Thyroid gland (tissue), 4 donors: ENCODE results near the gene ANKRD27. TPM values are rescaled to one million over a fixed set of nuclear protein-coding genes. Genes with fewer than 3 reads are reported as not detected.
A peak's percentile ranks its signal among the peaks of the same experiment; 100 is the strongest.
"Not testable (repeated sequence)": the region's sequence is repeated elsewhere in the genome, so short reads cannot be mapped to it uniquely, and the experiment has no call there.

ENCODE experiments used
- DNase-seq, 2 donors: peaks; one replicate each; pipeline ENCODE4 v3.0.0-alpha.2; 2019
- H3K27ac ChIP-seq, 3 donors: fragments of 200-600 bp; sonication (generic); 1 replicate in 2 of 3; 2 replicates in 1 of 3; pipeline ENCODE4 v1.5.1; 2016 to 2019; ENCODE audit warnings: mild to moderate bottlenecking in 1 of 3, moderate library complexity in 1 of 3
- H3K27me3 ChIP-seq: fragments of 200-600 bp; sonication (generic); one replicate; pipeline ENCODE4 v1.5.1; 2019
- H3K36me3 ChIP-seq, 2 donors: fragments of 200-600 bp; sonication (generic); one replicate each; pipeline ENCODE4 v1.5.1; 2016 to 2019
- H3K4me1 ChIP-seq, 2 donors: fragments of 200-600 bp; sonication (generic); one replicate each; pipeline ENCODE4 v1.5.1; 2017 to 2019
- H3K4me3 ChIP-seq, 3 donors: fragments of 200-600 bp; sonication (generic); replicated peaks in 1 of 3; 1 replicate in 2 of 3; 2 replicates in 1 of 3; pipeline ENCODE4 v1.5.1; 2016; ENCODE audit warnings: mild to moderate bottlenecking in 1 of 3
- H3K9me3 ChIP-seq: fragments of 200-600 bp; sonication (generic); one replicate; pipeline ENCODE4 v1.5.1; 2017
- POLR2A ChIP-seq, 2 donors: fragments of 450-650 bp; IDR thresholded peaks; one replicate each; pipeline ENCODE4 v1.6.1; 2017; ENCODE audit warnings: antibody characterized with exemption in 2 of 2, mild to moderate bottlenecking in 2 of 2, moderate library complexity in 1 of 2
- WGBS, 2 donors: methylation state at CpG; one replicate each; pipeline ENCODE4 v1.1.5; 2017; 5-methylcytosine and 5-hydroxymethylcytosine counted together
- intact Hi-C: fragments of 100-400 bp; cut with DNase I; formaldehyde crosslinking; loops from one replicate; pipeline ENCODE4 v1.15.1; 2023
- total RNA-seq, 4 donors: library from RNA; depleted of rRNA; stranded (reverse); fragments of >200 nt; gene quantifications; one replicate each; pipeline ENCODE4 v1.2.3, GENCODE V29; 2016
- TF ChIP-seq, protein P1 (sequence below), 6 experiments: fragments of 200-600 bp in 3 of 6; fragments of 450-650 bp in 3 of 6; sonication (generic) in 3 of 6; IDR thresholded peaks; one replicate each; pipeline ENCODE4 v1.5.1; 2016 to 2019; ENCODE audit warnings: antibody characterized with exemption in 6 of 6, mild to moderate bottlenecking in 2 of 6, inconsistent platforms in 1 of 6, moderate library complexity in 1 of 6

The ANKRD27 gene
- total RNA-seq, 4 donors from 2014 or later, result 29.7 to 64.8 (median 48.7) TPM

DNA sequence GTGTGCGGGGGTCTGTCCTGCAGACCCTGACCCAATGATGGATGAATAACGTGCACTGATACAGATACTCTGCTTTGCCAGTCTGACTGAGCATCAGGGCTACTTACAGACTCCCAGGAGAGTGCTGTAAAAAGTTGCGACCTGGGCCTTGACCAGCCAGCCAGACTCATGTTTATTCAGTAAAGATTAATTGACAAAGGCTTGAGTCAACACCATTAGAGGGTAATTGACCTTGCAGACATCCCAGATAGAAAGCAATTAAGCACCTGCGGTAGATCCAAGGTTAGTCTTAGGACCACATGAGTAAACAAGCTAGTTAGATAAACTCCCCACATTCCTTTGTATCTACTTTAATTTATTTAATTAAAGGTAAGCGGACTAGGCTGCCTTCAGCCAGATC, 27.0 kb upstream of the ANKRD27 start:
- H3K4me1 ChIP-seq, result peaks cover 4 to 9% of the 10 kb centered on the region in 2 donors
- H3K27ac ChIP-seq, result peak overlapping the region in 1 of 3 donors; percentile 36
- TF ChIP-seq, protein P1, sequence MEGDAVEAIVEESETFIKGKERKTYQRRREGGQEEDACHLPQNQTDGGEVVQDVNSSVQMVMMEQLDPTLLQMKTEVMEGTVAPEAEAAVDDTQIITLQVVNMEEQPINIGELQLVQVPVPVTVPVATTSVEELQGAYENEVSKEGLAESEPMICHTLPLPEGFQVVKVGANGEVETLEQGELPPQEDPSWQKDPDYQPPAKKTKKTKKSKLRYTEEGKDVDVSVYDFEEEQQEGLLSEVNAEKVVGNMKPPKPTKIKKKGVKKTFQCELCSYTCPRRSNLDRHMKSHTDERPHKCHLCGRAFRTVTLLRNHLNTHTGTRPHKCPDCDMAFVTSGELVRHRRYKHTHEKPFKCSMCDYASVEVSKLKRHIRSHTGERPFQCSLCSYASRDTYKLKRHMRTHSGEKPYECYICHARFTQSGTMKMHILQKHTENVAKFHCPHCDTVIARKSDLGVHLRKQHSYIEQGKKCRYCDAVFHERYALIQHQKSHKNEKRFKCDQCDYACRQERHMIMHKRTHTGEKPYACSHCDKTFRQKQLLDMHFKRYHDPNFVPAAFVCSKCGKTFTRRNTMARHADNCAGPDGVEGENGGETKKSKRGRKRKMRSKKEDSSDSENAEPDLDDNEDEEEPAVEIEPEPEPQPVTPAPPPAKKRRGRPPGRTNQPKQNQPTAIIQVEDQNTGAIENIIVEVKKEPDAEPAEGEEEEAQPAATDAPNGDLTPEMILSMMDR (IDR thresholded peaks at IDR 0.05), result no peak
- H3K36me3 ChIP-seq, result no peaks in the 10 kb centered on the region
- peak in 1 of 2 donors; percentile 14 for DNase-seq
- no peaks in the 10 kb centered on the region for H3K9me3 ChIP-seq
- 39 to 57% methylated on average over 5 of the region's 5 CpGs for WGBS, 2 donors
- no peak overlapping the region for H3K4me3 ChIP-seq
- no peaks in the 10 kb centered on the region for H3K27me3 ChIP-seq
- intact Hi-C loops, result no loop called here

DNA sequence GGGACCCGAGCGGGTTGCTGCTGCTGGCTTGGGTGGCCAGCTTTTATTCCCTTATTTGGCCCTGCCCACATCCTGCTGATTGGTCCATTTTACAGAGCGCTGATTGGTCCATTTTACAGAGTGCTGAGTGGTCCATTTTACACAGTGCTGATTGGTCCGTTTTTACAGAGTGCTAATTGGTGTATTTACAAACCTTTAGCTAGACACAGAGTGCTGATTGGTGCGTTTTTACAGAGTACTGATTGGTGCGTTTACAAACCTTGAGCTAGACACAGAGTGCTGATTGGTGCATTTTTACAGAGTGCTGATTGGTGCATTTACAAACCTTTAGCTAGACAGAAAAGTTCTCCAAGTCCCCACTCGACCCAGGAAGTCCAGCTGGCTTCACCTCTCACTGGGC, 25.1 kb upstream of the ANKRD27 start:
- H3K4me3 ChIP-seq, H3K36me3 ChIP-seq, H3K9me3 ChIP-seq, H3K27me3 ChIP-seq, DNase-seq, H3K27ac ChIP-seq, intact Hi-C loops: not testable (repeated sequence)
- 94 to 95% methylated on average over 7 of the region's 7 CpGs for WGBS, 2 donors
- peaks cover 4 to 16% of the 10 kb centered on the region in 2 donors for H3K4me1 ChIP-seq

DNA sequence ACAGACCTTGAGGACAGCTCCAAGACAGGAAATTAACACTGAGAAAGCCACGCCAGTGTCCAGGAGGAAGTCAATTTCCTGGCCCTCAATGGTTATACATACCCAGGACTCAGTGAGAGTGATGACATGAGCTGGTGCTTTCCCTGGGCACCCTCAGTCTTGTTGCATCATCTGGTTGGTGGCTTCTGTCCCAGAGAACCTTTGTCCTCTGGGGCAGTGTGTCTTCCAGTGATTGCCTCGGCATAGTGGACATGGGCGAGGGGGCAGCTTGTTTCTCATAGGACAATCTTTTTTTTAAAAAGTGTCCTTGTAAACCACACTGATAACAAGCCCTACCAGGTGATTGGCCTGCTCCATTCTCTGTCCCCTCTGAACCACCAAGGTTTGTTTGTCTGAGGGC, 21.8 kb upstream of the ANKRD27 start:
- intact Hi-C loops, H3K27ac ChIP-seq, H3K36me3 ChIP-seq, H3K9me3 ChIP-seq, DNase-seq, H3K27me3 ChIP-seq, H3K4me3 ChIP-seq: not testable (repeated sequence)
- 85 to 93% methylated on average over 3 of the region's 3 CpGs for WGBS, 2 donors
- H3K4me1 ChIP-seq, result peaks cover 30 to 34% of the 10 kb centered on the region in 2 donors

DNA sequence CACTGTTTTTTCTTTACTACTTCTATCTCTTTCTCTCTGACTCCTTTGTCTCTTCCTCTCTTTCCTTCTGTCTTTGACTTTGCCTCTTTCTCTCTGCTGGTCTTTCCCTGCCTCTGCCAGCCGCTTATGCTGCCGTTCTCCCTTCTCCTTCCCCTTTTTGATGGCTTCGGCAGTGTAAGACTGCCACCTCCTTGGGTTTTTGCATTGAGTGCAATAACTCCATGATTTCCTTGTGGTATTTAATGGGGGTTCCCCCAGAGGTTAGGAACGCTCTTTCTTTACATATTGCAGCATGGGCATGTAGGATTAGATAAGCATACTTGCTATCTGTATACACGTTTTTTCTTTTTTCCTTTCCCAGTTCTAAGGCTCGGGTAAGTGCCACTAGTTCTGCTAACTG, 20.5 kb upstream of the ANKRD27 start:
- intact Hi-C loops, H3K27me3 ChIP-seq, H3K9me3 ChIP-seq, H3K36me3 ChIP-seq, H3K27ac ChIP-seq, H3K4me3 ChIP-seq, DNase-seq: not testable (repeated sequence)
- peaks cover 37 to 41% of the 10 kb centered on the region in 2 donors for H3K4me1 ChIP-seq
- WGBS, 2 donors, result 82 to 93% methylated on average over 6 of the region's 6 CpGs

DNA sequence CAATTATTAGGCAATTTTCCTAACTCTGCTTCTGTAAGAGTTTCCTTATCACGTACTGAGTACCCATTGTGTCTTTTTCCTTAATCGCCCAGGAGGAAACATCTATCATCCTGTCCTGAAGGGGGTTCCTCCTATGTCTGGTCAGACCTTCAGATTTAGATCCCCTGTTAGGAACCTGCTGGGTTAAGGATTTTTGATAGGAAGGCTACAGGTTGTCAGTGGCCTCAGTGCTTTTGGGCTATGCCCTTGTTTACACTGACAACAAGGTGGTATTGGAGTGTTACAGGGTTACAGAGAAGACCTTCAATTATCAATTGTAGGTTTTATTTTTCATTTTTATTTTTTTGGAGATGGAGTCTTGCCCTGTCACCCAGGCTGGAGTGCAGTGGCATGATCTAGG, 19.9 kb upstream of the ANKRD27 start:
- peaks cover 42 to 48% of the 10 kb centered on the region in 2 donors for H3K4me1 ChIP-seq
- H3K36me3 ChIP-seq, H3K27ac ChIP-seq, DNase-seq, H3K27me3 ChIP-seq, intact Hi-C loops, H3K4me3 ChIP-seq, H3K9me3 ChIP-seq: not testable (repeated sequence)
- 38% methylated on average over 2 of the region's 2 CpGs for WGBS, 2 donors

DNA sequence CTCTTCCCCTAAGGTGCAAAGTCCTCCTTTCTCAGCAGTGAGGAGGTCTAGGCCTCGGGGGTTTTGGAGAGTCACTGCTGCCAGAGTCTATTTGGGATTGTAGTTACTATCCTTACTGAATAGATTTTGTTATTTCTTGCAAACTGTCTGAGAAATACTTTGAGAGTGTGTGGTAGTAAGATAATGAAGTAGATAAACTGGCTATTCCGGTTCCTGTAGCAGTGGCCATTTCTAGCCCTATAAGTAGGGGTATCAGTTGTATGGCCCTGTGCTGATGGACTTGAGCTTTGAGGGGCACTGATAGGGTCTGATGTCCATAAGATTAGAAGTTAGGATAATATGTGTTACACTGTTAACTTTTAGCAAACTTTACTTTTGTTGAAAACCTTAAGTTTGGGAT, 19.3 kb upstream of the ANKRD27 start:
- H3K27me3 ChIP-seq, H3K9me3 ChIP-seq, intact Hi-C loops, H3K4me3 ChIP-seq, H3K27ac ChIP-seq, H3K36me3 ChIP-seq, DNase-seq: not testable (repeated sequence)
- H3K4me1 ChIP-seq, result peaks cover 42 to 49% of the 10 kb centered on the region in 2 donors
- WGBS, 2 donors, result 37 to 38% methylated on average over 2 of the region's 2 CpGs

DNA sequence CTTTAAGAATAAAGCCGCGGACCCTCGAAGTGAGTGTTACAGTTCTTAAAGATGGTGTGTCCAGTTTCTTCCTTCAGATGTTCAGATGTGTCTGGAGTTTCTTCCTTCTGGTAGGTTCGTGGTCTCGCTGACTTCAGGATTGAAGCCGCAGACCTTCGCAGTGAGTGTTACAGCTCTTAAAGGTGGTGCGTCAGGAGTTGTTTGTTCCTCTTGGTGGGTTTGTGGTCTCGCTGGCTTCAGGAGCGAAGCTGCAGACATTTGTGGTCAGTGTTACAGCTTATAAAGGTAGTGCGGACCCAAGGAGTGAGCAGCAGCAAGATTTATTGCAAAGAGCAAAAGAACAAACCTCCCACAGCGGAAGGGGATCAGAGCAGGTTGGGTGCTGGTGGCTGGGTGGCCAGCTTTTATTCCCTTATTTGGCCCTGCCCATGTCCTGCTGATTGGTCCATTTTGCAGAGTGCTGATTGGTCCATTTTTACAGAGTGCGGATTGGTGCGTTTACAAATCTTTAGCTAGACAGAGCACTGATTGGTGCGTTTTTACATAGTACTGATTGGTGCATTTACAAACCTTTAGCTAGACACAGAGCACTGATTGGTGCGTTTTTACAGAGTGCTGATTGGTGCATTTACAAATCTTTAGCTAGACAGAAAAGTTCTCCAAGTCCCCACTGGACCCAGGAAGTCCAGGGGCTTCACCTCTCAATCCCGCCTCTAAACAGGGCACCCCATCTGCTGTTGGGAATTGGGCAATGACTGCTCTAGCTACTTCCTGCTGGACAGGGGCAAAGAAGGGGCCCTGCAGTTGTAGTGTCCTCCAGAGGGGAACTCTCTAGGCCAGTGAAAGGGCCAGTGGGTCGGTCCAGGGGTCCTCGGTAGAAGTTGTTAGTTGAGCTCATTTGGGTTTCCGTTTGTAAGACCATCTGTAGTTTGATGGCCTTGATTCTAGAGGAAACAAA, 18.4 kb upstream of the ANKRD27 start:
- DNase-seq, H3K27ac ChIP-seq, intact Hi-C loops, H3K36me3 ChIP-seq, H3K9me3 ChIP-seq, H3K27me3 ChIP-seq: not testable (repeated sequence)
- peak overlapping the region in 1 of 3 donors; percentile 69 for H3K4me3 ChIP-seq
- peaks cover 42 to 49% of the 10 kb centered on the region in 2 donors for H3K4me1 ChIP-seq
- WGBS, 2 donors, result 87 to 93% methylated on average over 20 of the region's 20 CpGs

DNA sequence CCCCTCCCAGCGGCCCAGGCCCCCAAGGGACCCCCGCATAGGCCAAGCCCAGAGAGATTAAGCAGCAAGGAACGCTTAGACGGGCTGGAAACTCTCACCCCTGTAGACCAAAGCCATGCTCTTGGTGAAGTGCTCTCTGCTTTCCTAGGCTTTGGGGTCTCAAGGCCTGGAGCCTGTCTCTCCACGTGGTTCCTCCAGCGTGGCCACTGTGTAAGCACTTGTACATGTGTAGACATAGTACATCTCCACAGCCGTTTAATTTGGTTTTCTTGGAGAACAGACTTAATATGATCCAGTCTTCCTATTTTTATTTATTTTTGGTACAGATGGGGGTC, 17.7 kb upstream of the ANKRD27 start:
- Histone ChIP-seq H3K4me1 (peaks cover 42 to 49% of the 10 kb centered on the region in 2 donors), H3K9me3 (no peaks in the 10 kb centered on the region), H3K4me3 (peak overlapping the region; percentile 45 to 69 (median 63)), H3K36me3 (no peaks in the 10 kb centered on the region), H3K27me3 (no peaks in the 10 kb centered on the region), H3K27ac (peak overlapping the region in 1 of 3 donors; percentile 52)
- 51 to 61% methylated on average over 3 to 6 of the region's 7 CpGs for WGBS, 2 donors
- TF ChIP-seq, protein P1 (IDR thresholded peaks at IDR 0.05), result no peak
- no peak for TF ChIP-seq POLR2A (IDR thresholded peaks at IDR 0.05)
- DNase-seq, result no peak
- intact Hi-C loops, result no loop called here
